Measurements from ENCODE around the gene CEMP1.

The CEMP1 gene

DNA sequence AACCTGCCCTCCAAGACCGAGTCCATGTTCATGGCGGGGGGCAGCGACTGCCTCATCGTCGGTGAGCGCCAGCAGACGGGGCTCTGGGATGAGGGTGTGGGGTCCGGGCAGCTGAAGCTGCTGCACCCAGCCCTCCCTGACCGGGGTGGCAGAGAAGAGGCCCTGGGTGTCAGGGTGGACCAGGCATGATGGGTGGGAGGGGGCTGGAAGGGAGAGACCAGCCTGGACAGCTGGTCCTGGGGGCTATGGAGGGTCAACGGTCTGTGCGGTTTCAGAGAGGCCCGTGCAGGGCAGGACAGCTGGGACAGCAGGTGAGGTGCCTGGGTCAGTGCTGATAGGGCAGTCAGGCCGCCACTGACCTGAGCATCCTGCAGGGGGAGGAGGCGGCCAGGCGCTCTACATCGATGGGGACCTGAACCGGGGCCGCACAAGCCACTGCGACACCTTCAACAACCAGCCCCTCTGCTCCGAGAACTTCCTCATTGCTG lies 30.7 kb downstream of the CEMP1 start:
- no peak for DNase-seq

GRCh38 chr16:2499890-2500429 lies 31.2 kb downstream of the CEMP1 start:
- no peak for DNase-seq

DNA sequence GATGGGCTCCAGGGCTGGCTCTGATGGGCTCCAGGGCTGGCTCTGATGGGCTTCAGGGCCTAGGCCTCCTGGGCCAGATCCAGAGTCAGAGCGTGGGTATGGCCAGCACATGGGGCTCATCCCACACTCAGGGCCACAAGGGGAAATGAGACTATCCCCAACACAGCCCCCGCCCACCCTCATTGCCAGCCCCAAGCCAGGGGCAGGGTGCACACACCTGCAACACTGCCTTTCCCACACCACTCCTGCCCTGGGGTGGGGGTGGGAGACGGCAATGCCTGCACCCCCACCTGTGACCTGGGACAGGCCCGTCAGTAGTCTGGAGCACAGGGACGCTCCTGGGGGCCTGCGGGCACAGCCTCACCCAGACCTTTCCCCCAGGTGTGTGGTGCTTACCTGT lies 31.8 kb downstream of the CEMP1 start:
- no peak for DNase-seq

- DNase-seq: no peak
Observed at GRCh38 chr16:2498531-2499253, 32.5 kb downstream of the CEMP1 start.

DNA sequence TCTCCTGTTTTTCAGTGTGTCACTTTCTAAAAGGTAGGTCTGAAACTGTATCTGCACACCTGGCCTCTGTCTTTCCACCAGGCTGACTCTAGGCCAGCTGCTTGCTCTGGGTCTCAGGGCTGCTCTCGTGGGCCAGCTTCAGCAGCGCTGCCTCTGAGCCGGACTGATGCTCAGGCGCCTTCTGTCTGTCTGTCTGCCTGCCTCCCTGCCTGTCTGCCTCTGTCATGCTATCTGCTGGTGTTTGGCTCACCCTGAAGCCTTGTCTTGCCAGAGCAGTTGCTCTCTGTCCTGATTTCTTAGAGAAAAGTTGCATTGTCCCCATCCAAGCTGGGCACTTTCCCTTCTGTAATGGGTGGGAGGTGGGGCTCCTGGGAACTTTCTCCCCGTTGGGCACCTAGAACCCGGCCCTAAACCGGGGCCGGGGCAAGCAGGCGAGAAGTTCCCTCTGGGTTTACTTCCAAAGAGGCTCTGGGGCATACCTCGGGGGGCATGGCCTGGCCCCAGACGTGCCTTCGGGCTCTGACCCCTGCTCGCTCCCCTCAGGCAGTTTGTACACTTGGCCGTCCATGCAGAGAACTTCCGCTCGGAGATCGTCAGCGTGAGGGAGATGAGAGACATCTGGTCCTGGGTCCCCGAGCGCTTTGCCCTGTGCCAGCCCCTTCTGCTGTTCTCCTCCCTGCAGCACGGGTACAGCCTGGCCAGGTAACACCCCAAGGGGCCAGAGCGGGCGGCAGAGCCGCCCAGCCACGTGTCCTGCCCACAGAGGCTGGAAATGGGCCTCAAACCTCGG lies 33.3 kb downstream of the CEMP1 start:
- DNase-seq: no peak

GRCh38 chr16:2497116-2497630 lies 34.0 kb downstream of the CEMP1 start:
- DNase-seq: no peak

- DNase-seq: no peak
Observed at GRCh38 chr16:2496223-2497115, 34.7 kb downstream of the CEMP1 start.

DNA sequence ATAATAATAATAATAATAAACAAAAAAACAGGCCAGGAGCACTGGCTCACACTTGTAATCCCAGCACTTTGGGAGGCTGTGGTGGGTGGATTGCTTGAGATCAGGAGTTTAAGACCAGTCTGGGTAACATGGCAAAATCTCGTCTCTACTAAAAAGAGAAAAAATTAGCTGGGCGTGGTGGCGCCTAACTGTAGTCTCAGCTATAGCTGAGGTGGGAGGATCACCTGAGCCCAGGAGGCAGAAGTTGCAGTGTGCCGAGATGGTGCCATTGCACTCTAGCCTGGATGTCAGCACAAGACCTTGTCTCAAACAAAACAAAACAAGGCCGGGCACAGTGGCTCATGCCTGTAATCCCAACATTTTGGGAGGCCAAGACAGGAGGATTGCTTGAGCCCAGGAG lies 36.2 kb downstream of the CEMP1 start:
- DNase-seq: no peak

GRCh38 chr16:2494616-2495015 lies 36.6 kb downstream of the CEMP1 start:
- no peak for DNase-seq

DNA sequence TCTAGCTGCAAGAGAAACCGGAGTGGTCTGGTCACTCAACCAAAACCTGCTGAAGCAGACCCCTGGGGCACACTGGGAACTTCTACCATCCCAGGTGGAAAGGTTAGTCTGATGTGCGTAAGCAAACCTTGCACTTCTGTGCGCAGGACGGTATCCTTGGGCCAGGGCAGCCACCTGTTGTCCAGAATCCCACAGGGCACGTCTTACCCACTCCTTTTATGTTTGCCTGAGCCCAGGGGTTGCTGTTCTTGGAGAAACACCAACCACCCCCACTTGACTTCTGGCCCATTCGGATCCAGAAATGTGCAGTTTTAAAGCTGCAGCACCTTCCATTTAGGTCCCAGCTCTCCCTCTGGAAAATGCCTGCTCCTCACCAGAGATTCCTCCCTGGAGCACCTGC lies 37.6 kb downstream of the CEMP1 start:
- no peak for DNase-seq

DNA sequence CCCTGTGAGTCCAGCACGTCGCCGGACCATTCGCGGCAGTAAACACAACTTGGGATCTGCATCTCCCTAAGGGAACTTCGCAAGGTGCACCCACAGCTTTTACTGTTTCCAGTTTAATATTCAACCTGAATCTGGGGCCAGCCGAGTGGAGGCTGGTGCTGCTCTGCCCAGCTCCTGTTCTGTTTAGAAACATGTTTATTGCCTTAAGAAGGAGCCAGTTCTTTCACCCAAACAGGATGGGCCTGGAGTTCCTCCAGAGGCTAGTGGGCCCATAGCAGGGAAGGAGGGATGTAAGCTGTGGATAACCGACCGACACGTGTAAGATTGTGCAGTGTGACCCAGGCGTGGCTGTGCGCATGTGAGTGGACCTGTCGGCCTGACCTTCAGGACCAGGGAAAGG lies 38.9 kb downstream of the CEMP1 start:
- DNase-seq: no peak

GRCh38 chr16:2490190-2491105 lies 40.8 kb downstream of the CEMP1 start:
- no peak for DNase-seq

DNA sequence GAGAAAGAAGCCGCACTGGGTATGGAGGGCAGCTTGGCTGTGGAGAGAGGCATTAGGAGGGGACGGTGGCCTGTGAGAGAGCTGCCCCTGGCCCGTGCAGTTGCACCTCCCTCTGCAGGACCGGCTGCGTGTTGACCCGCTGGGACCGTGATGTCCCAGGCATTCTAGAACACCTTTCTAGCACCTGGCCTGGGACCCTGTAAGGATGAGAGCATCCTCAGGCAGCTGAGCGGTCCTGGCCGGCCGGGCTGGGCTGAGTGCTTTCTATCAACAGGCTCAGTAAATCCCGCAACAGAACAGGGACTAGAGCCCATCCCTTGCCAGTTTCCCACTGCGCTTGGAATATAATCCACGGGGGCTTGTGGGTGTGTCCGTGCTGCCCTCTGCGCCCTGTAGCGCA lies 41.6 kb downstream of the CEMP1 start:
- no peak for DNase-seq

GRCh38 chr16:2487903-2488531 lies 43.2 kb downstream of the CEMP1 start:
- no peak for DNase-seq

GRCh38 chr16:2487517-2487842 lies 43.7 kb downstream of the CEMP1 start:
- DNase-seq: no peak

GRCh38 chr16:2486645-2487516 lies 44.3 kb downstream of the CEMP1 start:
- no peak for DNase-seq

GRCh38 chr16:2485811-2486507 lies 45.2 kb downstream of the CEMP1 start:
- DNase-seq: no peak

- DNase-seq: no peak
Observed at GRCh38 chr16:2484898-2485508, 46.2 kb downstream of the CEMP1 start.
